Stomach smooth muscle (tissue), 2 donors: ENCODE measurements around the gene USE1.

Experiments used
- H3K27ac ChIP-seq: one replicate; pipeline ENCODE4 v1.7.0; 2013; ENCODE audit warnings: mild to moderate bottlenecking, low read length, inconsistent platforms
- H3K27me3 ChIP-seq, 2 donors: one replicate each; pipeline ENCODE4 v1.7.0; 2013; ENCODE audit warnings: low read length in 2 of 2; ENCODE audit not compliant: insufficient read depth in 2 of 2, control insufficient read depth in 1 of 2
- H3K36me3 ChIP-seq, 2 donors: one replicate each; pipeline ENCODE4 v1.7.0; 2013; ENCODE audit warnings: low read length in 2 of 2; ENCODE audit not compliant: control insufficient read depth in 2 of 2, insufficient read depth in 2 of 2
- H3K4me1 ChIP-seq: one replicate; pipeline ENCODE4 v1.7.0; 2013; ENCODE audit warnings: low read length; ENCODE audit not compliant: control insufficient read depth, insufficient read depth
- H3K4me3 ChIP-seq, 2 donors: one replicate each; pipeline ENCODE4 v1.7.0; 2013; ENCODE audit warnings: low read length in 2 of 2
- H3K9ac ChIP-seq, 2 donors: one replicate each; pipeline ENCODE4 v1.7.0; 2013; ENCODE audit warnings: low read length in 2 of 2, mild to moderate bottlenecking in 1 of 2
- H3K9me3 ChIP-seq, 2 donors: one replicate each; pipeline ENCODE4 v1.7.0; 2013; ENCODE audit warnings: low read length in 2 of 2; ENCODE audit not compliant: control insufficient read depth in 2 of 2
- donor health status: healthy.
- donor health status: Pancreatic carcinoma.

The USE1 gene

DNA sequence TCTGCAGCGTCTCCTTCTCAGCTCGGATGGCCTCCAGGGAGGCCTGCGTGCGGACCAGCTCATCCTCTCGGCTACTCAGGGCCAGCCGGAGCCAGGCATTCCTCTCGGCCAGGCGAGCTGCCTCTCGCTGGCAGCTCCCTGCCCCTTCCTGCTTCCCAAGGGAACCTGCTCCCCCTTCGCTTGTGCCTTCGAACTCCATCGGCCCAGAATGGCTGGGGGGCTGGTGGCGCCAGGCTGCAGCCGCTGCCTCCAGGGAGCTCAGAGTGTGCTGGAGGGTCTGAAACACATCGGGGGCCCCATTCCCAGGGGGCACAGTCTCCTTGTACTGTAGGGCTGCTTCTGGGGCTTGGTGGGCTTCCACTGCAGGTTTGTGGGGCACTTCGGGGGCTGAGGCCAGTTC lies 47.4 kb downstream of the USE1 start:
- peaks cover 0 to 6% of the 10 kb centered on the region in 2 donors for H3K9me3 ChIP-seq
- H3K9ac ChIP-seq: no peak overlapping the region
- H3K4me1 ChIP-seq: peaks cover under 1% of the 10 kb centered on the region
- no peaks in the 10 kb centered on the region for H3K36me3 ChIP-seq
- H3K4me3 ChIP-seq: peak overlapping the region in 1 of 2 donors; percentile 8
- H3K27me3 ChIP-seq: no peaks in the 10 kb centered on the region
- no peak overlapping the region for H3K27ac ChIP-seq

DNA sequence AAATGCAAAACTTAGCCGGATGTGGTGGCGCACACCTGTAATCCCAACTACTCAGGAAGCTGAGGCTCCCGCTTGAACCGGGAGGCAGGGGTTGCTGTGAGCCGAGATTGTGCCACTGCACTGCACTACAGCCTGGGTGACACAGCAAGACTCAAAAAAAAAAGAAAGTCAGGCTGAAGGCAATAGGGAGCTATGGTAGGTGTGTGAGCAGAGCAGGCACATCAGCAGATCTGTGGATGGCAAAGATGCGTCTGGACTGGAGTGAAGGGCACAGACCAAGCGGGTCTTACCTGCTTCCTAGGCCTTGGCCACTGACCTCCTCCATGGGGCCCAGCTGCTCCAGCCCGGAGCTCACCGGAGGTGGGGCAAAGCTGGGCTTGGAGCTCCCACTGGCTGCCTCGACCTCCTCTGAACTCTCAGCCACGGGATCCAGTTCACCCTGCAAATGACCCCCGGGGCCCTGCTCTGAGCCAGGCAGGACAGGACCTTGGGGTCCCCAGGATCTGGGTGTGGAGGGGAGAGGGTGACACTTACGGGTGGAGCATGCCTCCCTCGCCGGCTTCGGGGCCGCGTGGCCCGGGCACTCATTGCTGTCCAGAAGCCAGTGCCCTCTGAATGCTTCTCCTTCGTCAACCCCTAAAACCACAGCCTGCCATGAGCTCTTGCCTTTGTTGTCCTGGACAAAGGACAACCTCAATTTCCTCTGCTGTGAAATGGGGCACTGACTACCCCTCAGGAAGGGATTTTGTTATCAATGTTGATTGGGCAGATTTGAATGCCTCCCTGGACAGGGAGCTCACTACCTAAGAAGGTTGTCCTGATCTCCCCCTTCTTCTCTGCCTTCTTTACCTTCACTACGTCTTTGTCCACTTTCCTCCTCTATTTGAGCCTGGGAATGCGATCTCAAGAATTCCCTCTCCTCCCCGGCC lies 48.8 kb downstream of the USE1 start:
- no peak overlapping the region for H3K27ac ChIP-seq
- no peaks in the 10 kb centered on the region for H3K36me3 ChIP-seq
- H3K27me3 ChIP-seq: no peaks in the 10 kb centered on the region
- peak overlapping the region; percentile 25 to 49 for H3K4me3 ChIP-seq
- no peak overlapping the region for H3K9ac ChIP-seq
- peaks cover 0 to 6% of the 10 kb centered on the region in 2 donors for H3K9me3 ChIP-seq
- H3K4me1 ChIP-seq: peaks cover 14% of the 10 kb centered on the region

DNA sequence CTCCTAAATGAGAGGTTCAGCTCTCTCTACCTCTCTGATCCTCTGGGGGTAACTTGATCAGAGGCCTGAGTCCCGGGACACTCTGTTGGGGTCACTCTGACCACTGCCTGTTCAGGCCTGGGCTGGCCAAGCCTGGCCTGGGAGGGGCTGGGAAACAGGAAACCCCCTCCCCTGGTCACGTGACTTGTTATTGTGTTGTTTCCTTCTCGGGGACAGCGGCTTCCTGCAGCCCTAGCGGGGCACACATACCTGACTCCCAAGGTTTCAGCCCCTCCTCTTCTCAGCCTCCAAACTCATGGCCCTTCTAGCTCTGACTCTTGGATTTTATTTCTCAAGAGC lies 49.5 kb downstream of the USE1 start, which contains the start of gene USHBP1:
TSS of gene USHBP1 (minus strand) at position 105 of the 339 bp plus-strand sequence. CDS start 446 bp downstream, outside the sequence.
- Histone ChIP-seq H3K9ac (no peak within 1 kb of the TSS), H3K4me3 (peak within 1 kb of the TSS; percentile 25 to 49), H3K9me3 (no peaks in the 10 kb centered on the region), H3K36me3 (no peaks in the 10 kb centered on the region), H3K27me3 (no peaks in the 10 kb centered on the region), H3K27ac (no peak within 1 kb of the TSS), H3K4me1 (peaks cover 14% of the 10 kb centered on the region)

GRCh38 chr19:17266026-17266425 lies 50.9 kb downstream of the USE1 start:
- H3K4me3 ChIP-seq: no peak overlapping the region
- no peaks in the 10 kb centered on the region for H3K9me3 ChIP-seq
- H3K36me3 ChIP-seq: peaks cover under 1 to 2% of the 10 kb centered on the region in 2 donors
- no peak overlapping the region for H3K9ac ChIP-seq
- H3K27ac ChIP-seq: no peak overlapping the region
- H3K27me3 ChIP-seq: no peaks in the 10 kb centered on the region
- peaks cover 14% of the 10 kb centered on the region for H3K4me1 ChIP-seq

DNA sequence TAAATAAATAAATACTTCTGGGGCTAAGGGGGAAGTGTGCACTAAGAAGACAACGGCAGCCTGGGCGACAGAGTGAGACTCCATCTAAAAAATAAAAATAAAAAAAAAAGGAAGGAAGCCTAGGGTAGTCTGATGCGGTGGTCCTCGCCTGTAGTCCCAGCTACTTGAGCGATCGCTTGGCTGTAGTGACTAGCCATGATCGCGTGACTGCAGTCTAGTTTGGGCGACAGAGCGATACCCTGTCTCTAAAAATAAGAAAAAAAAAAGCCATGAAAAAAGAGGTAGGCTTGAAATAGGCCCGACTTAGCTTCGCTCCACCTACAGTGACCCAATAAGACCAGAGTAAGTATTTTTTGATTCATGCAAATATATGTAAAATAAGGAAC lies 51.4 kb downstream of the USE1 start:
- H3K9ac ChIP-seq: no peak overlapping the region
- H3K9me3 ChIP-seq: no peaks in the 10 kb centered on the region
- H3K4me3 ChIP-seq: peak overlapping the region in 1 of 2 donors; percentile 99
- peaks cover 5 to 7% of the 10 kb centered on the region in 2 donors for H3K36me3 ChIP-seq
- H3K4me1 ChIP-seq: peaks cover 14% of the 10 kb centered on the region
- H3K27me3 ChIP-seq: no peaks in the 10 kb centered on the region
- no peak overlapping the region for H3K27ac ChIP-seq

GRCh38 chr19:17266975-17267788 lies 52.0 kb downstream of the USE1 start, which contains the start of gene BABAM1:
TSS of gene BABAM1 (plus strand) at chr19:17267443. CDS start at chr19:17268807, 1,364 bp downstream.
- H3K9me3 ChIP-seq: no peaks in the 10 kb centered on the region
- H3K27me3 ChIP-seq: no peaks in the 10 kb centered on the region
- H3K27ac ChIP-seq: peak within 1 kb of the TSS; percentile 76
- peak within 1 kb of the TSS; percentile 86 to 99 for H3K4me3 ChIP-seq
- H3K4me1 ChIP-seq: peaks cover 14% of the 10 kb centered on the region
- peak within 1 kb of the TSS; percentile 79 to 90 for H3K9ac ChIP-seq
- H3K36me3 ChIP-seq: peaks cover 5 to 7% of the 10 kb centered on the region in 2 donors

- H3K4me3 ChIP-seq: no peak overlapping the region
- peaks cover 8 to 12% of the 10 kb centered on the region in 2 donors for H3K36me3 ChIP-seq
- peaks cover 14% of the 10 kb centered on the region for H3K4me1 ChIP-seq
- H3K9me3 ChIP-seq: no peaks in the 10 kb centered on the region
- no peaks in the 10 kb centered on the region for H3K27me3 ChIP-seq
- H3K27ac ChIP-seq: no peak overlapping the region
- no peak overlapping the region for H3K9ac ChIP-seq
Observed at GRCh38 chr19:17268754-17269153, 53.6 kb downstream of the USE1 start.
